ENCODE data around the gene EPHA7.

EPHA7 gene

DNA sequence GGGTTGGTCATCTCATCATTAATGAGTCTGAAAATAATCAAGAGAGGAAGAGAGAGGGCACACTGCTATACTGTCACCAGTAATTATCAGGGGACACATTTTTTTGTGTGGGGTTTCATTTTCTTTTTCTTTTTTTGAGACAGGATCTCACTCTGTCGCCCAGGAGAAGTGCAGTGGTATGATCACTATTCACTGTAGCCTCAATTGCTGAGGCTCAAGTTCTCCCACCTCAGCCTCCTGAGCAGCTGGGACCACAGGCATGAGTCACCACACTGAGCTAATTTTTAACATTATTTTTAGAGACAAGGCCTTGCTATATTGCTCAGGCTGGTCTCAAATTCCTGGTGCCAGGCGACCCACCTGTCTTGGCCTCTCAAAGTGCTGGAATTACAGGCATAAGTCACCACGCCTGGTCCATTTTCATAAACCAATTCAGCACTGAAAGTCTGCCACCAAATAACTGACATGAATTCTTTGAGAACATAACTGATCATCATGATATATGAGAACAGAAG is 43.3 kb downstream of the EPHA7 start:
- H3K4me3 ChIP-seq (ENCODE audit: low read depth, low read length) = no peak overlapping the region
- in situ Hi-C loops (cut with HindIII; ENCODE audit: low sequenced_read_pairs) = no loop called here
- TF ChIP-seq, protein P1, sequence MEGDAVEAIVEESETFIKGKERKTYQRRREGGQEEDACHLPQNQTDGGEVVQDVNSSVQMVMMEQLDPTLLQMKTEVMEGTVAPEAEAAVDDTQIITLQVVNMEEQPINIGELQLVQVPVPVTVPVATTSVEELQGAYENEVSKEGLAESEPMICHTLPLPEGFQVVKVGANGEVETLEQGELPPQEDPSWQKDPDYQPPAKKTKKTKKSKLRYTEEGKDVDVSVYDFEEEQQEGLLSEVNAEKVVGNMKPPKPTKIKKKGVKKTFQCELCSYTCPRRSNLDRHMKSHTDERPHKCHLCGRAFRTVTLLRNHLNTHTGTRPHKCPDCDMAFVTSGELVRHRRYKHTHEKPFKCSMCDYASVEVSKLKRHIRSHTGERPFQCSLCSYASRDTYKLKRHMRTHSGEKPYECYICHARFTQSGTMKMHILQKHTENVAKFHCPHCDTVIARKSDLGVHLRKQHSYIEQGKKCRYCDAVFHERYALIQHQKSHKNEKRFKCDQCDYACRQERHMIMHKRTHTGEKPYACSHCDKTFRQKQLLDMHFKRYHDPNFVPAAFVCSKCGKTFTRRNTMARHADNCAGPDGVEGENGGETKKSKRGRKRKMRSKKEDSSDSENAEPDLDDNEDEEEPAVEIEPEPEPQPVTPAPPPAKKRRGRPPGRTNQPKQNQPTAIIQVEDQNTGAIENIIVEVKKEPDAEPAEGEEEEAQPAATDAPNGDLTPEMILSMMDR (IDR thresholded peaks at IDR 0.05; ENCODE audit: low read depth, low read length) = no peak
- DNase-seq (ENCODE audit: low read depth, low spot score) = no peak

DNA sequence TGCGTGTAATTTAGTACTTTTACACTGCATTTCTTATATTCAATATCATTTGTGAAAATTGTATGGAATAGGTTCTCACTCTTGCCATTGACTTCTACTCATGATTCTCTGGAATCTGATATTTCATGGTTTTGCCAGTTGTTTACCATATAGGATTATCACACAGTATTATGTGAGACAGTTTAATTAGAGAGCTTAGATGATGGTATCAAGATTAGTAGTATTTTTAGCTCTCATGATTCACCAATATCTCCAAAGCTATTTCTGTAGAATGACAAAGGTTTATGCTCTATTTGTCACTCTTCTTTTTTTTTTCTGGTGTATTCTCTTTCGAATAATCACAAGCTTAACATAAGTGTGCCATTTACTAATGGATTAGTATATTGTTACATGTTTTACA is 45.9 kb downstream of the EPHA7 start:
- no peak overlapping the region for H3K4me3 ChIP-seq (ENCODE audit: low read depth, low read length)
- DNase-seq (ENCODE audit: low read depth, low spot score) = no peak
- in situ Hi-C loops (cut with HindIII; ENCODE audit: low sequenced_read_pairs) = no loop called here
- TF ChIP-seq, protein P1 (IDR thresholded peaks at IDR 0.05; ENCODE audit: low read depth, low read length) = no peak

DNA sequence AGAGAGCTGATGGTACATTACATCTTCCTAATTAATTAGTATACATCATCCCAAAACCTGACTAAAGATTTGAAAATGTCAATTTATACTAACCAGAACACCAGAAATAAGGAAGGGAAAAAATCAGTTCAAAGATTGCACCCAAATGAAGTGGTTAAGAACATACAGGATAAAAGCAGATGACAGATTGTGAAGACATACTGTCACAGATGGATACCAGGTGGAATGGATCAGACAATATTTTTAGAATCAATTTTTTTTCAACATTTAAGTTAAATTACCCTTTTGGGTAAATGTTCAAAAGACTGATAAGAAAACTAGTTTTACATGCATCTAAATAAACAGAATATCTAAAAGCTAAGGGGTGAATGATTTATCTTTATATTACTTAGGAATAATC is 47.6 kb downstream of the EPHA7 start:
- TF ChIP-seq, protein P1 (IDR thresholded peaks at IDR 0.05; ENCODE audit: low read depth, low read length) = no peak
- H3K4me3 ChIP-seq (ENCODE audit: low read depth, low read length) = no peak overlapping the region
- in situ Hi-C loops (cut with HindIII; ENCODE audit: low sequenced_read_pairs) = no loop called here
- no peak for DNase-seq (ENCODE audit: low read depth, low spot score)

DNA sequence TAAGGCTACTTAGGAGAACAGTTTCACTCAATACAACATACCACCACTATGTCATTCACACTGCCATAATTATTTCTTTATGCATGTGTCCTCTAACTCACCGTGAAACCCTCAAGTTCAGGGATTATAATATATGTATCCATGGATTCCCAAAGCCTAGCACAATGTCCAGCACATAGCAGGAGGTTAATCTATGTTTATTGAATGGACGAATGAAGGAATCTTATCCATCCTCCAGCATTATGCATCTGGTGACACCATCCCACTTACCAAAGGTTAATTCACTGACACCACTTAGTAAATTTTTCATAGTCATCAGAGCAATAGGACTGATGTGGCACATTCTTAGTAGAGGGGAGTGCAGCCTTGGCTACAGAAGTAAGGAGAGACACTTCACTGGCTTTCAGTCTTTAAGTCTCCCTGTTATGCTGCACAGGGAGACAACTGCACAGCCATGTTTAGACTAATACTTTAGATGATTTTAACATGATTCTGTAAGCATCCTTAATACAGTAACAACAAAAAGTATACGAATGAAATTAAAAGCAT is 49.7 kb downstream of the EPHA7 start:
- in situ Hi-C loops (cut with HindIII; ENCODE audit: low sequenced_read_pairs) = no loop called here
- no peak for DNase-seq (ENCODE audit: low read depth, low spot score)
- TF ChIP-seq, protein P1 (IDR thresholded peaks at IDR 0.05; ENCODE audit: low read depth, low read length) = no peak
- no peak overlapping the region for H3K4me3 ChIP-seq (ENCODE audit: low read depth, low read length)

DNA sequence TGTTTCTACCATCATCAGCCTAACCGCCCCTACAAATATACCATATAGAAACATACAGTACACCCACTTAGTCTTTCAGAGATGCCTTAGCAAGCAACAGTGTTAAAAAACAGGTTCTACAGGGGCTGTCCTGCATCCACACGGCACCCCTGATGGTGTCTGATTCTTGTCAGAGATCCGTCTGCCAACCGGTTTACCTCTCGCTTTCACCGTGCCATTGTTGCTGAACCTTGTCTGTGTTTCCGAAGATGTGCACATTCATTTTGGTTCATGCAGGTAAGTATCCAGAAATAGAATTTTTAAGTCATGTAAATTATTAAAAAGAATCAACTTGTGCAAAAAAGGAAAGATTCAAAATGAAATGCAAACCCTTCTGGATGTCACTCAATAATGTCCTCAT is 52.9 kb downstream of the EPHA7 start:
- in situ Hi-C loops (cut with HindIII; ENCODE audit: low sequenced_read_pairs) = no loop called here

DNA sequence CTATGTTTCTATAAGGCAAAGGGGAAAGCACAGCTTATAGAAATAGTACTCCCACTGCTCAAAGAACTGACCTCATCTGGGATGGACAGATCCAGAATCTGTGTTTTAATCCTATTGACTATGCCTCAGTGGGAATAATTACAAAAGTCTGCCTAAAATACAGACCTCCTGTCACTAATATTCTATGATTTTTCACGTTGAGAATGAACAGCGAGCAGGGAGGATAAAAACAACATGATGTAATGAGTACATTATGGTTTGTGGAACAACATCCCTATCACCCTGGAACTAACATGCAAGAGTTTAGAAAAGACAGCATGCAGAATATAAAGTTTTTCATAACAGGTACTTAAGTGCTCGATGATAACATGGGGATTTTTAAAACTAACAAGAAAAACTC is 53.9 kb downstream of the EPHA7 start:
- TF ChIP-seq, protein P1 (IDR thresholded peaks at IDR 0.05; ENCODE audit: low read depth, low read length) = no peak
- in situ Hi-C loops (cut with HindIII; ENCODE audit: low sequenced_read_pairs) = no loop called here

More for the DNA sequence above, 52.9 kb downstream of the EPHA7 start:
- no peak overlapping the region for H3K4me3 ChIP-seq (ENCODE audit: low read depth, low read length)
- no peak for DNase-seq (ENCODE audit: low read depth, low spot score)
- TF ChIP-seq, protein P1 (IDR thresholded peaks at IDR 0.05; ENCODE audit: low read depth, low read length) = no peak

More for the DNA sequence above, 53.9 kb downstream of the EPHA7 start:
- DNase-seq (ENCODE audit: low read depth, low spot score) = no peak
- no peak overlapping the region for H3K4me3 ChIP-seq (ENCODE audit: low read depth, low read length)

All from astrocyte of the spinal cord (primary cell).